CD14-positive monocyte (primary cell): ENCODE measurements around the gene DNAAF2. TPM values are rescaled to one million over a fixed set of nuclear protein-coding genes. Genes with fewer than 3 reads are reported as not detected.
A peak's percentile ranks its signal among the peaks of the same experiment; 100 is the strongest.

ENCODE experiments used
- DNase-seq, 3 donors: peaks; one replicate each; pipeline ENCODE4 v3.0.0-alpha.2; 2011 to 2022
- H2AFZ ChIP-seq: 2 replicates; pipeline ENCODE4 v1.6.0; 2012; ENCODE audit warnings: mild to moderate bottlenecking, low read depth, low read length, inconsistent platforms; ENCODE audit not compliant: insufficient read depth, poor library complexity, severe bottlenecking
- H3K27ac ChIP-seq, 2 donors: 1 replicate in 1 of 2; 2 replicates in 1 of 2; pipeline ENCODE4 v1.5.1; 2012 to 2013; ENCODE audit warnings: low read length in 2 of 2, control low read depth in 1 of 2, inconsistent platforms in 1 of 2, low read depth in 1 of 2, mild to moderate bottlenecking in 1 of 2
- H3K27me3 ChIP-seq, 2 donors: one replicate each; pipeline versions ENCODE4 v1.6.0 to v1.6.1; 2011 to 2013; ENCODE audit warnings: low read length in 2 of 2; ENCODE audit not compliant: control insufficient read depth in 2 of 2, insufficient read depth in 2 of 2
- H3K36me3 ChIP-seq, 2 donors: replicated peaks in 1 of 2; 1 replicate in 1 of 2; 2 replicates in 1 of 2; pipeline versions ENCODE4 v1.5.1 to v1.6.1; 2012 to 2013; ENCODE audit warnings: low read length in 2 of 2, control low read depth in 1 of 2, inconsistent platforms in 1 of 2, mild to moderate bottlenecking in 1 of 2; ENCODE audit not compliant: insufficient read depth in 2 of 2, control insufficient read depth in 1 of 2
- H3K4me1 ChIP-seq, 2 donors: 1 replicate in 1 of 2; 2 replicates in 1 of 2; pipeline versions ENCODE4 v1.5.1 to v1.6.1; 2012 to 2013; ENCODE audit warnings: low read length in 2 of 2, control low read depth in 1 of 2, inconsistent platforms in 1 of 2, mild to moderate bottlenecking in 1 of 2, moderate library complexity in 1 of 2; ENCODE audit not compliant: insufficient read depth in 2 of 2, control insufficient read depth in 1 of 2
- H3K4me2 ChIP-seq: replicated peaks from 2 replicates; pipeline ENCODE3; 2012; ENCODE audit warnings: low read length, moderate library complexity, mild to moderate bottlenecking; ENCODE audit not compliant: poor library complexity, severe bottlenecking; ENCODE audit errors: extremely low read depth
- H3K4me3 ChIP-seq, 3 experiments: fragments of 200-600 bp in 1 of 3; sonication (generic) in 1 of 3; replicated peaks in 1 of 3; 1 replicate in 2 of 3; 2 replicates in 1 of 3; pipeline ENCODE4 v1.5.1; 2011 to 2013; ENCODE audit warnings: low read length in 3 of 3, mild to moderate bottlenecking in 3 of 3, control low read depth in 2 of 3, low read depth in 2 of 3, inconsistent platforms in 1 of 3, moderate library complexity in 1 of 3
- H3K79me2 ChIP-seq: 2 replicates; pipeline ENCODE4 v1.6.0; 2012; ENCODE audit warnings: mild to moderate bottlenecking, control low read depth, inconsistent platforms, low read length, moderate library complexity; ENCODE audit not compliant: insufficient read depth
- H3K9ac ChIP-seq: 2 replicates; pipeline ENCODE4 v1.6.0; 2017; ENCODE audit warnings: low read length, mild to moderate bottlenecking; ENCODE audit not compliant: insufficient read depth, poor library complexity, severe bottlenecking
- H3K9me3 ChIP-seq, 2 donors: replicated peaks in 1 of 2; 1 replicate in 1 of 2; 2 replicates in 1 of 2; pipeline versions ENCODE4 v1.5.1 to v1.6.1; 2012 to 2013; ENCODE audit warnings: low read length in 2 of 2, control low read depth in 1 of 2; ENCODE audit not compliant: control insufficient read depth in 1 of 2, insufficient read depth in 1 of 2
- H4K20me1 ChIP-seq: 2 replicates; pipeline ENCODE4 v1.6.0; 2012; ENCODE audit warnings: mild to moderate bottlenecking, low read length, control low read depth, moderate library complexity; ENCODE audit not compliant: insufficient read depth
- H3K27ac Mint-ChIP-seq, 7 donors: one replicate each; pipeline ENCODE4 v1.8.0; 2020; ENCODE audit warnings: mild to moderate bottlenecking in 7 of 7, mixed read lengths in 7 of 7, moderate library complexity in 6 of 7, inconsistent platforms in 2 of 7
- H3K27me3 Mint-ChIP-seq, 3 donors: one replicate each; pipeline ENCODE4 v1.8.0; 2021 to 2022; ENCODE audit warnings: low read depth in 3 of 3, mild to moderate bottlenecking in 3 of 3, mixed read lengths in 3 of 3, moderate library complexity in 3 of 3, inconsistent platforms in 1 of 3
- H3K36me3 Mint-ChIP-seq, 2 donors: one replicate each; pipeline ENCODE4 v1.8.0; 2020; ENCODE audit warnings: mixed read lengths in 2 of 2, inconsistent platforms in 1 of 2, mild to moderate bottlenecking in 1 of 2
- H3K4me1 Mint-ChIP-seq: one replicate; pipeline ENCODE4 v1.8.0; 2020; ENCODE audit warnings: mild to moderate bottlenecking, mixed read lengths
- H3K4me3 Mint-ChIP-seq, 2 donors: one replicate each; pipeline ENCODE4 v1.8.0; 2020; ENCODE audit warnings: mild to moderate bottlenecking in 2 of 2, mixed read lengths in 2 of 2, moderate library complexity in 1 of 2
- H3K9me3 Mint-ChIP-seq, 7 donors: one replicate each; pipeline ENCODE4 v1.8.0; 2020 to 2022; ENCODE audit warnings: mixed read lengths in 7 of 7, mild to moderate bottlenecking in 6 of 7, moderate library complexity in 6 of 7, inconsistent platforms in 2 of 7
- CTCF ChIP-seq: fragments of 200-600 bp; IDR thresholded peaks from one replicate; pipeline ENCODE4 v1.8.0; 2022; ENCODE audit warnings: antibody characterized with exemption, mild to moderate bottlenecking
- WGBS: methylation state at CpG from one replicate; pipeline ENCODE4 v1.1.5; 2013; ENCODE audit warnings: missing lambda C conversion rate; ENCODE audit not compliant: insufficient coverage; 5-methylcytosine and 5-hydroxymethylcytosine counted together
- intact Hi-C, 2 donors: fragments of 100-400 bp; cut with micrococcal nuclease; formaldehyde crosslinking; loops; one replicate each; pipeline versions ENCODE4 v1.15.0 to v1.15.1; 2023
- polyA plus RNA-seq, 3 donors: library from polyadenylated mRNA; depleted of rRNA in 1 of 3; unstranded in 2 of 3; stranded (reverse) in 1 of 3; fragments of 300-500 nt in 2 of 3; fragments of >200 nt in 1 of 3; fragmentation: Illumina TruSeq in 2 of 3; gene quantifications; 1 replicate in 2 of 3; 2 replicates in 1 of 3; pipeline ENCODE4 v1.2.3, GENCODE V29; 2012 to 2021

The DNAAF2 gene
- polyA plus RNA-seq, 3 donors, result 1.9 to 6.9 (median 6.8) TPM

DNA sequence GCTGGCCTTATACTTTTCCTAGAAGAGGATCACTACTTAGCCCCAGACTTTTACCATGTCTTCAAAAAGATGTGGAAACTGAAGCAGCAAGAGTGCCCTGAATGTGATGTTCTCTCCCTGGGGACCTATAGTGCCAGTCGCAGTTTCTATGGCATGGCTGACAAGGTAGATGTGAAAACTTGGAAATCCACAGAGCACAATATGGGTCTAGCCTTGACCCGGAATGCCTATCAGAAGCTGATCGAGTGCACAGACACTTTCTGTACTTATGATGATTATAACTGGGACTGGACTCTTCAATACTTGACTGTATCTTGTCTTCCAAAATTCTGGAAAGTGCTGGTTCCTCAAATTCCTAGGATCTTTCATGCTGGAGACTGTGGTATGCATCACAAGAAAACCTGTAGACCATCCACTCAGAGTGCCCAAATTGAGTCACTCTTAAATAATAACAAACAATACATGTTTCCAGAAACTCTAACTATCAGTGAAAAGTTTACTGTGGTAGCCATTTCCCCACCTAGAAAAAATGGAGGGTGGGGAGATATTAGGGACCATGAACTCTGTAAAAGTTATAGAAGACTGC lies 12.9 kb downstream of the DNAAF2 start:
- Histone ChIP-seq H3K9me3 (no peaks in the 10 kb centered on the region), H4K20me1 (peaks cover 55% of the 10 kb centered on the region), H3K36me3 (peaks cover 8 to 20% of the 10 kb centered on the region in 2 donors), H3K9ac (peak overlapping the region; percentile 86), H3K27ac (peak overlapping the region in 1 of 2 donors; percentile 94), H3K4me3 (peak overlapping the region in 2 of 3 experiments; percentile 78 to 81), H3K4me1 (peaks cover 30 to 51% of the 10 kb centered on the region in 2 donors), H3K27me3 (no peaks in the 10 kb centered on the region), H2AFZ (no peak overlapping the region), H3K4me2 (peak overlapping the region; percentile 78), H3K79me2 (peaks cover 85% of the 10 kb centered on the region)
- peaks cover 24 to 41% of the 10 kb centered on the region in 2 donors for H3K36me3 Mint-ChIP-seq
- H3K4me3 Mint-ChIP-seq, result peak overlapping the region; percentile 92 to 98
- H3K27me3 Mint-ChIP-seq, result no peaks in the 10 kb centered on the region
- peak overlapping the region in 6 of 7 donors; percentile 82 to 99 (median 98) for H3K27ac Mint-ChIP-seq
- H3K4me1 Mint-ChIP-seq, result peaks cover 52% of the 10 kb centered on the region
- 89% methylated on average over 1 of the region's 3 CpGs for WGBS
- TF ChIP-seq CTCF, result no peak
- DNase-seq, result no peak
- intact Hi-C loops, result loop anchor here (5.0 kb wide), 2 partner anchors 35 to 145 kb away; partner anchors contain the start of genes RPS29 (in 2 of the 2) and KLHDC2 (in 1 of the 2)
- peaks cover 0 to 2% (median 0%) of the 10 kb centered on the region in 7 donors for H3K9me3 Mint-ChIP-seq

- H3K4me3 ChIP-seq, result peak overlapping the region; percentile 49 to 81 (median 78)
- H3K4me2 ChIP-seq, result peak overlapping the region; percentile 78
- Mint-ChIP-seq H3K36me3 (peaks cover 24 to 44% of the 10 kb centered on the region in 2 donors), H3K4me1 (peaks cover 52% of the 10 kb centered on the region), H3K27me3 (no peaks in the 10 kb centered on the region), H3K27ac (peak overlapping the region; percentile 97 to 99 (median 99)), H3K4me3 (peak overlapping the region; percentile 92 to 98), H3K9me3 (peaks cover 0 to 2% (median 0%) of the 10 kb centered on the region in 7 donors)
- H3K36me3 ChIP-seq, result peaks cover 8 to 27% of the 10 kb centered on the region in 2 donors
- no peaks in the 10 kb centered on the region for H3K9me3 ChIP-seq
- peak overlapping the region; percentile 80 for H2AFZ ChIP-seq
- peak overlapping the region; percentile 94 to 95 for H3K27ac ChIP-seq
- intact Hi-C loops, result loop anchor here (5.0 kb wide), 2 partner anchors 34 to 146 kb away; partner anchors contain the start of genes RPS29 (in 2 of the 2) and KLHDC2 (in 1 of the 2)
- TF ChIP-seq CTCF, result no peak
- no peaks in the 10 kb centered on the region for H3K27me3 ChIP-seq
- peak overlapping the region; percentile 86 for H3K9ac ChIP-seq
- H3K4me1 ChIP-seq, result peaks cover 30 to 51% of the 10 kb centered on the region in 2 donors
- H4K20me1 ChIP-seq, result peaks cover 50% of the 10 kb centered on the region
- WGBS, result 4% methylated on average over 63 of the region's 65 CpGs
- DNase-seq, result peak; percentile 75 to 84 (median 82)
- peaks cover 81% of the 10 kb centered on the region for H3K79me2 ChIP-seq
Observed at GRCh38 chr14:49621114-49621881, 13.7 kb downstream of the DNAAF2 start.
